H1 (cell line): ENCODE measurements around the gene CLRN2. TPM values are rescaled to one million over a fixed set of nuclear protein-coding genes. Genes with fewer than 3 reads are reported as not detected.

Experiments
- BACH1 ChIP-seq: IDR thresholded peaks from 2 replicates; pipeline ENCODE4 v1.6.1; 2012; ENCODE audit warnings: low read length, improper control_type of control experiment
- GABPA ChIP-seq: IDR thresholded peaks from 2 replicates; pipeline ENCODE4 v1.6.1; 2011; ENCODE audit warnings: mild to moderate bottlenecking, low read length, moderate library complexity, borderline replicate concordance; ENCODE audit not compliant: insufficient read depth
- HDAC6 ChIP-seq: IDR thresholded peaks from one replicate; pipeline ENCODE4 v1.7.1; 2012; ENCODE audit warnings: low read depth, mild to moderate bottlenecking, inconsistent platforms, low read length, moderate library complexity
- JUN ChIP-seq: IDR thresholded peaks from 2 replicates; pipeline ENCODE4 v1.6.1; 2011; ENCODE audit warnings: low read depth, mild to moderate bottlenecking, improper control_type of control experiment, low read length
- TAF1 ChIP-seq: IDR thresholded peaks from 2 replicates; pipeline ENCODE4 v1.6.1; 2011; ENCODE audit warnings: mild to moderate bottlenecking, low read depth, low read length
- TEAD4 ChIP-seq: IDR thresholded peaks from 2 replicates; pipeline ENCODE4 v1.6.1; 2012; ENCODE audit warnings: low read depth, low read length, inconsistent platforms, mixed read lengths
- polyA plus RNA-seq, 7 experiments: library from polyadenylated mRNA; depleted of rRNA in 3 of 7; stranded (reverse) in 5 of 7; unstranded in 2 of 7; fragments of >200 nt in 5 of 7; fragments of 200-250 nt in 2 of 7; gene quantifications; 1 replicate in 5 of 7; 2 replicates in 1 of 7; 4 replicates in 1 of 7; pipeline versions ENCODE4 v1.2.1 to v1.2.3, GENCODE V29; 2011 to 2013; ENCODE audit warnings: missing spikeins in 2 of 7, mixed read lengths in 2 of 7
- total RNA-seq: library from RNA; stranded (reverse); fragmentation: NEBNext Ultra II Directional; extraction: Animal tissue kit (Norgen Biotek cat#: 25700); gene quantifications from 2 replicates; pipeline ENCODE4 v1.2.1, GENCODE V29; 2021

CLRN2 gene
- total and polyA plus RNA-seq, 2 of the 8 experiments (the other 6 are each of a cell fraction or from before 2014, with no cell fraction given), result not detected

GRCh38 chr4:17489721-17490120 is 25.2 kb upstream of the CLRN2 start (continued):
- no peak for TF ChIP-seq TAF1
- TF ChIP-seq HDAC6, result no peak
- TF ChIP-seq BACH1, result no peak
- TF ChIP-seq JUN, result no peak
- TF ChIP-seq TEAD4, result no peak
- no peak for TF ChIP-seq GABPA
- TF ChIP-seq, all 59 proteins: peak for 0
